Measurements from ENCODE around the gene NUPR1.

DNA sequence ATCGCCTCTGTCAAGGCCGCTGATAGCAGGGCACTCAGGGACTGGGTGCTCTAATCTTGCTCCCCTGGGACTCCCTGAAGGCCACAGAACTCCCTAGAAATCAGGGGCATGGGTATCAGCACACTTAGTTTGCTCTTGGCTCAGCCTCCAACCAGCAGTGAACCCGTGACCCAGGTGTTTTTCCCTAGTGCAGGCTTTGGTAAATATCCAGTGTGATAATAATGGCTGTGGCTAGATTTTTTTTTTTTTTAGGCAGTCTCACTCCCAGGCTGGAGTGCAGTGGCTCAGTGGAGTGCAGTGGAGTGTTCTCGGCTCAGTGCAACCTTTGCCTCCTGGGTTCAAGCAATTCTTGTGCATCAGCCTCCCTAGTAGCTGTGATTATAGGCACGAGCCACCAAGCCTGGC lies 10.3 kb downstream of the NUPR1 start:
- TF ChIP-seq ARNT (IDR thresholded peaks at IDR 0.05) (no peak), SP1 (IDR thresholded peaks at IDR 0.05) (no peak), HDGF (IDR thresholded peaks at IDR 0.05; ENCODE audit: borderline replicate concordance) (no peak)
